ENCODE measurements around the gene C16orf96.

DNA sequence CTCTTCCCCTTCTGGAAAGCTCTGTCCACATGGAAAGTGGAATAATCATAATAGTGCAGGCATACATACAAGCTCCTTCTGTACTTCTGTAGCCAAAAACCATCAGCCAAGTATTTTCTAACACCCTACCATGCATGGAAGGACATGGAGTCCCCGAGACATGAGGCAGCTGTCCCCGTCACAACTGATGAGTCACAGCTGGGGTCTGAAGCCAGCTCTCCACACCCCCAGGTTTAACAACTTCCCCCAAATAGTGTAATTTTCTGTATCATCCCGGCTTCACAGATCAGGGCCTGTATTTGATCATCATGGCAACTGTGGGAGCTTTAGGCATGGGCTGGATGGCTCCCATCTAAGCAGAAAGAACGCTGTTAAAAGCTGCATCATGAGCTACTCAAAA, 16.6 kb downstream of the C16orf96 start:
- TF ChIP-seq, protein P1, sequence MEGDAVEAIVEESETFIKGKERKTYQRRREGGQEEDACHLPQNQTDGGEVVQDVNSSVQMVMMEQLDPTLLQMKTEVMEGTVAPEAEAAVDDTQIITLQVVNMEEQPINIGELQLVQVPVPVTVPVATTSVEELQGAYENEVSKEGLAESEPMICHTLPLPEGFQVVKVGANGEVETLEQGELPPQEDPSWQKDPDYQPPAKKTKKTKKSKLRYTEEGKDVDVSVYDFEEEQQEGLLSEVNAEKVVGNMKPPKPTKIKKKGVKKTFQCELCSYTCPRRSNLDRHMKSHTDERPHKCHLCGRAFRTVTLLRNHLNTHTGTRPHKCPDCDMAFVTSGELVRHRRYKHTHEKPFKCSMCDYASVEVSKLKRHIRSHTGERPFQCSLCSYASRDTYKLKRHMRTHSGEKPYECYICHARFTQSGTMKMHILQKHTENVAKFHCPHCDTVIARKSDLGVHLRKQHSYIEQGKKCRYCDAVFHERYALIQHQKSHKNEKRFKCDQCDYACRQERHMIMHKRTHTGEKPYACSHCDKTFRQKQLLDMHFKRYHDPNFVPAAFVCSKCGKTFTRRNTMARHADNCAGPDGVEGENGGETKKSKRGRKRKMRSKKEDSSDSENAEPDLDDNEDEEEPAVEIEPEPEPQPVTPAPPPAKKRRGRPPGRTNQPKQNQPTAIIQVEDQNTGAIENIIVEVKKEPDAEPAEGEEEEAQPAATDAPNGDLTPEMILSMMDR (conservative IDR thresholded peaks at IDR 0.05), result no peak
- no peak for TF ChIP-seq EZH2 (IDR thresholded peaks at IDR 0.05; ENCODE audit: low read depth)
